SK-N-SH treated with all-trans-retinoic acid at 6 μM for 48 hours (cell line): ENCODE results near the gene UVRAG.

Source experiments
- ATAC-seq: fragments of 200-7000 bp; cut with Tn5 transposase; 3 replicates; pipeline ENCODE4 v1.9.1; 2020; ENCODE audit warnings: mild to moderate bottlenecking, moderate library complexity
- ARNTL ChIP-seq: fragments of 450-650 bp; formaldehyde crosslinking; IDR thresholded peaks from 2 replicates; pipeline ENCODE4 v1.5.0; 2020; ENCODE audit warnings: low read depth, mild to moderate bottlenecking, moderate library complexity, borderline replicate concordance
- BACH2 ChIP-seq: fragments of 250-450 bp; sonication (Bioruptor Pico); IDR thresholded peaks from 2 replicates; pipeline ENCODE4 v1.9.0; 2021; ENCODE audit warnings: mild to moderate bottlenecking, borderline replicate concordance
- CREB5 ChIP-seq: fragments of 250-450 bp; sonication (Bioruptor Pico); IDR thresholded peaks from 2 replicates; pipeline ENCODE4 v1.5.1; 2020; ENCODE audit warnings: low read depth, mild to moderate bottlenecking, moderate library complexity
- CSDC2 ChIP-seq: fragments of 250-450 bp; sonication (Bioruptor Pico); IDR thresholded peaks from 2 replicates; pipeline ENCODE4 v1.5.0; 2020; ENCODE audit warnings: mild to moderate bottlenecking, moderate library complexity
- CSRNP3 ChIP-seq: fragments of 250-450 bp; sonication (Bioruptor Pico); IDR thresholded peaks from 2 replicates; pipeline ENCODE4 v1.5.1; 2021; ENCODE audit warnings: mild to moderate bottlenecking, moderate library complexity
- ESRRG ChIP-seq: fragments of 250-450 bp; sonication (Bioruptor Pico); IDR thresholded peaks from 2 replicates; pipeline ENCODE4 v1.6.1; 2021; ENCODE audit warnings: mild to moderate bottlenecking
- GLIS3 ChIP-seq: fragments of 250-450 bp; sonication (Bioruptor Pico); IDR thresholded peaks from 2 replicates; pipeline ENCODE4 v1.5.0; 2020; ENCODE audit warnings: mild to moderate bottlenecking, moderate library complexity
- ISL1 ChIP-seq: fragments of 250-450 bp; sonication (Bioruptor Pico); IDR thresholded peaks from 2 replicates; pipeline ENCODE4 v2.1.2; 2022; ENCODE audit warnings: mild to moderate bottlenecking, moderate library complexity
- OSR1 ChIP-seq: fragments of 250-450 bp; sonication (Bioruptor Pico); IDR thresholded peaks from 2 replicates; pipeline ENCODE4 v1.8.0; 2022; ENCODE audit warnings: moderate library complexity, mild to moderate bottlenecking, inconsistent platforms
- PATZ1 ChIP-seq: fragments of 250-450 bp; sonication (Bioruptor Pico); IDR thresholded peaks from 2 replicates; pipeline ENCODE4 v1.8.0; 2020; ENCODE audit warnings: mild to moderate bottlenecking, moderate library complexity, borderline replicate concordance
- POU6F1 ChIP-seq: fragments of 250-450 bp; sonication (Bioruptor Pico); IDR thresholded peaks from 2 replicates; pipeline ENCODE4 v1.8.0; 2021; ENCODE audit warnings: low read depth, mild to moderate bottlenecking, moderate library complexity, borderline replicate concordance
- PPARA ChIP-seq: fragments of 250-450 bp; sonication (Bioruptor Pico); IDR thresholded peaks from 2 replicates; pipeline ENCODE4 v1.5.0; 2020; ENCODE audit warnings: mild to moderate bottlenecking, borderline replicate concordance
- RARB ChIP-seq: fragments of 250-450 bp; sonication (Bioruptor Pico); IDR thresholded peaks from 2 replicates; pipeline ENCODE4 v1.8.0; 2021; ENCODE audit warnings: mild to moderate bottlenecking, moderate library complexity
- SNAI2 ChIP-seq: fragments of 250-450 bp; sonication (Bioruptor Pico); IDR thresholded peaks from 2 replicates; pipeline ENCODE4 v1.5.0; 2020; ENCODE audit warnings: mild to moderate bottlenecking, moderate library complexity
- TCF4 ChIP-seq: fragments of 250-450 bp; sonication (Bioruptor Pico); IDR thresholded peaks from 2 replicates; pipeline ENCODE4 v1.8.0; 2021; ENCODE audit warnings: mild to moderate bottlenecking, moderate library complexity, borderline replicate concordance
- TSHZ2 ChIP-seq: fragments of 250-450 bp; sonication (Bioruptor Pico); IDR thresholded peaks from 2 replicates; pipeline ENCODE4 v1.5.0; 2020; ENCODE audit warnings: mild to moderate bottlenecking, moderate library complexity
- ZC3H10 ChIP-seq: fragments of 250-450 bp; sonication (Bioruptor Pico); IDR thresholded peaks from 2 replicates; pipeline ENCODE4 v1.5.1; 2021; ENCODE audit warnings: mild to moderate bottlenecking, moderate library complexity
- ZFP3 ChIP-seq: fragments of 250-450 bp; sonication (Bioruptor Pico); IDR thresholded peaks from 2 replicates; pipeline ENCODE4 v1.5.0; 2020; ENCODE audit warnings: mild to moderate bottlenecking, moderate library complexity
- ZFP30 ChIP-seq: fragments of 450-650 bp; formaldehyde crosslinking; IDR thresholded peaks from 2 replicates; pipeline ENCODE4 v1.5.0; 2022; ENCODE audit warnings: mild to moderate bottlenecking, moderate library complexity
- ZNF565 ChIP-seq: fragments of 450-650 bp; formaldehyde crosslinking; conservative IDR thresholded peaks from 2 replicates; pipeline ENCODE4 v1.5.0; 2020; ENCODE audit warnings: low read depth, mild to moderate bottlenecking, moderate library complexity
- ZNF8 ChIP-seq: fragments of 450-650 bp; formaldehyde crosslinking; IDR thresholded peaks from 2 replicates; pipeline ENCODE4 v1.5.0; 2020; ENCODE audit warnings: mild to moderate bottlenecking, moderate library complexity

UVRAG gene

GRCh38 chr11:76087749-76088148 lies 272.7 kb downstream of the UVRAG start:
- no peak for ATAC-seq
- TF ChIP-seq TSHZ2, result no peak
- TF ChIP-seq BACH2 (CRISPR knock-in tag), result no peak
- TF ChIP-seq PATZ1 (CRISPR knock-in tag), result no peak
- TF ChIP-seq ZC3H10, result no peak
- TF ChIP-seq OSR1 (CRISPR knock-in tag), result no peak
- TF ChIP-seq GLIS3, result no peak
- TF ChIP-seq POU6F1 (CRISPR knock-in tag), result no peak
- no peak for TF ChIP-seq ZNF565
- TF ChIP-seq ZFP30 (CRISPR knock-in tag), result no peak
- no peak for TF ChIP-seq ARNTL (CRISPR knock-in tag)

- ATAC-seq, result no peak
- TF ChIP-seq ZNF8 (CRISPR knock-in tag), result no peak
- no peak for TF ChIP-seq CSDC2 (CRISPR knock-in tag)
- TF ChIP-seq OSR1 (CRISPR knock-in tag), result no peak
- TF ChIP-seq GLIS3, result no peak
- no peak for TF ChIP-seq CREB5
- no peak for TF ChIP-seq TCF4 (CRISPR knock-in tag)
- no peak for TF ChIP-seq PATZ1 (CRISPR knock-in tag)
- TF ChIP-seq ARNTL (CRISPR knock-in tag), result no peak
- TF ChIP-seq ZNF565, result no peak
- no peak for TF ChIP-seq ZC3H10
- TF ChIP-seq ISL1 (CRISPR knock-in tag), result no peak
- TF ChIP-seq ESRRG (CRISPR knock-in tag), result no peak
- TF ChIP-seq SNAI2, result no peak
- TF ChIP-seq PPARA (CRISPR knock-in tag), result no peak
- TF ChIP-seq ZFP30 (CRISPR knock-in tag), result no peak
- no peak for TF ChIP-seq BACH2 (CRISPR knock-in tag)
These were observed 273.5 kb downstream of the UVRAG start for GRCh38 chr11:76088511-76088910.

GRCh38 chr11:76090174-76090573 lies 275.2 kb downstream of the UVRAG start:
- no peak for ATAC-seq
- TF ChIP-seq CSRNP3 (CRISPR knock-in tag) (no peak), PPARA (CRISPR knock-in tag) (no peak), ZC3H10 (no peak), SNAI2 (no peak), OSR1 (CRISPR knock-in tag) (no peak), RARB (CRISPR knock-in tag) (no peak), ZFP3 (CRISPR knock-in tag) (no peak)
